HG03442 (cell line): Measurements from ENCODE around the gene NUAK1.
"Not testable (repeated sequence)": the region's sequence is repeated elsewhere in the genome, so short reads cannot be mapped to it uniquely, and the experiment has no call there.

Source experiments
- ATAC-seq: cut with Tn5 transposase; IDR thresholded peaks from one replicate; pipeline ENCODE4 v1.9.1; 2021; ENCODE audit warnings: mild to moderate bottlenecking, moderate library complexity; ENCODE audit not compliant: unreplicated experiment

The NUAK1 gene

DNA sequence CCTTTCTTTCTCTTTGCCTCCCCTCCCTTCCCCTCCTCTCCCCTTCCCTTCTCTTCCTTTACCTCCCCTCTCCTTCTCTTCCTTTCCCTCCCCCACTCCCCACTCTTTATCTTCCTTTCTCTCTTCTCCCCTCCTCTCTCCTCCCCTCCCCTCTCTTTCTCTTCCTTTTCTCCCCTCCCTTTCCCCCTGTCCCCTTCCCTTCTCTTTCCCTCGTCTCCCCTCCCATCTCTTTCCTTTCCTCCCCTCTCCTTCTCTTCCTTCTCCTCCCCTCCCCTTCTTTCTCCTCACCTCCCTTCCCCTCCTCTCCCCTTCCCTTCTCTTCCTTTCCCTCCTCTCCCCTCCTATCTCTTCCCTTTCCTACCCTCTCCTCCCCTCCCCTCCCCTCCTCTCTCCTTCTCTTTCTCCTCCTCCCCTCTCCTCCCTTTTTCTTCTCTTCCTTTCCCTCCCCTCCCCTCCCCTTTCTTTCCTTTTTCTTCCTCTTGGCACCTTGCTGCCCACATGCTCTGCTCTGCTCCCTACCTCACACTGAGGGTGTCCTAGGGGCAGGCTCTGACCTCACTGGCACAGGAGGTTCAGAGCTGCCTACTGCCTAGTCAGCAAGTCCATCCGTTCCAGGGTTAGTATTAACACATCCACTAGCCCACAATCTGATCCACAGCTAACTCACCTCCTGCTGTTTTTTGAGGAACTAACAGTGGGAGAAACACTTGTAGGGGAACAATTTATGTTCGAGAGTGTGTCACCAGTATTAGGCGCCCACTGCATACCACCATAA is 101.0 kb downstream of the NUAK1 start:
- ATAC-seq: no peak

DNA sequence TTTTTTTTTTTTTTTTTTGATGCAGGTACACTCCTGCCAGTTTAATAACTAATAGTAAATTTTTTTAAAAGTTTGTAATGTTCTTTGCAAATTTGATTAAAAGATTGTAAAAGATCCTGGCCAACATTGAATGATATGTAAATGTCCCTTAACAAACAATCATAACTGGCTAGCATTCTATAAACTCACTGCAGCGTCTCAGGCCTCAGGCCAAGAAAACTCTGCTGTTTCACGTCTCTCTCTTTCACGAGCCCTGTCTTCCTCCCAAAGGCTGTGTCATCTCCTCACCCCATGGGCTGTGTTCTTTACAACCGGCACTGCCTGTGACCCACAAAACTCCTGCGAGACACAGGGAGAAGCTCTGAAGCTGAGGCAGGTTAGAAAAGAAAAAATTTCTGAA is 103.3 kb downstream of the NUAK1 start:
- ATAC-seq: no peak

DNA sequence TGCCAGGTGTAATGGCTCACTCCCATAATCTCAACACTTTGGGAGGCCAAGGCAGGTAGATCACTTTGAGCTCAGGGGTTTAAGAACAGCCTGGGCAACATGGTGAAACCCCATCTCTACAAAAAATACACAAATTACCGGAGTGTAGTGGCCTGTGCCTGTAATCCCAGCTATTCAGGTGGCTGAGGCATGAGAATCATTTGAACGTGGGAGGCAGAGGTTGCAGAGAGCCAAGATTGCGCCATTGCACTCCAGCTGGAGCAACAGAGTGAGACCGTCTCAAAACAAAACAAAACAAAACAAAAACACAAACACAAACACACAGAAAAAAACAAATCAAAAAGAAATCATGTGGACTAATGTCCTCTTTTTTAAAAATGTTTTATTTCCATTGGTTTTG is 104.4 kb downstream of the NUAK1 start:
- ATAC-seq: no peak

DNA sequence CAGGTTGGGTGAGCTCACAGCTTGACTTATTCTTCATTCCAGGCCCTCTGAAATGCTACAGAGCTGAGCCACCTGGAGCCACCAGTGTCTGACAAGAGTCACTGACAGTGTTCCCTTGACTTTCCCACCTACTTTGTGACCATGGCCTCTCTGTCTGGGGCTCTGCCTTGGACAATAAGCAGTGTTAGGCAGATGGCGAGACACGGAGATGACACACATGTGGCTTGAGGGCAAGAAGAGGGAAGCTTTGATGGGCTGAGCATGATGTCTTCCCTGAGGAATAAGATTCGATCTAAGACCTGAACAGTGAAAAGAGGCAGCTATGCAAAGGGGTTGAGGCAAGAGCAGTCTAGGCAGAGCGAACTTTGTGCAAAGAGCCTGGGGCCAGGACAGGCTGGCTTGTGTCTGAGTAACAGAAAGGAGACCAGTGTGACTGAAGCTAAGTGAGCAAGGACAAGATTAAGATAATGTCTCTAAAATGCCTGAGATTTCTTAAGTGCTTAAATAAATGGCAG is 105.5 kb downstream of the NUAK1 start:
- no peak for ATAC-seq

DNA sequence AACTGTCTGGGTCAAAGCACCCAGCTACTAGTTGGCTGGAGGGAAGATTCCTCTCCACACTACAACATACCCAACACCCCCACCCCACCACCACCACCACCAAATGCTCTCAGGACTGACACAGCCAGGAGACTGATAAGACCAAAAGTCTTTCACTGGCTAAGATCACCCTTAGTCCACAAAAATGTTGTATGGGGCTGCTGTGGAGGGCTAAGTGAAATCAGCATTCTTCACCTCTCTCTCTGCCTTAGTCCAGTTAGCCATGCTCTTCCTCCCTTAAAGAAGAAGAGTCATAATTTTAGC is 106.2 kb downstream of the NUAK1 start:
- ATAC-seq: no peak

DNA sequence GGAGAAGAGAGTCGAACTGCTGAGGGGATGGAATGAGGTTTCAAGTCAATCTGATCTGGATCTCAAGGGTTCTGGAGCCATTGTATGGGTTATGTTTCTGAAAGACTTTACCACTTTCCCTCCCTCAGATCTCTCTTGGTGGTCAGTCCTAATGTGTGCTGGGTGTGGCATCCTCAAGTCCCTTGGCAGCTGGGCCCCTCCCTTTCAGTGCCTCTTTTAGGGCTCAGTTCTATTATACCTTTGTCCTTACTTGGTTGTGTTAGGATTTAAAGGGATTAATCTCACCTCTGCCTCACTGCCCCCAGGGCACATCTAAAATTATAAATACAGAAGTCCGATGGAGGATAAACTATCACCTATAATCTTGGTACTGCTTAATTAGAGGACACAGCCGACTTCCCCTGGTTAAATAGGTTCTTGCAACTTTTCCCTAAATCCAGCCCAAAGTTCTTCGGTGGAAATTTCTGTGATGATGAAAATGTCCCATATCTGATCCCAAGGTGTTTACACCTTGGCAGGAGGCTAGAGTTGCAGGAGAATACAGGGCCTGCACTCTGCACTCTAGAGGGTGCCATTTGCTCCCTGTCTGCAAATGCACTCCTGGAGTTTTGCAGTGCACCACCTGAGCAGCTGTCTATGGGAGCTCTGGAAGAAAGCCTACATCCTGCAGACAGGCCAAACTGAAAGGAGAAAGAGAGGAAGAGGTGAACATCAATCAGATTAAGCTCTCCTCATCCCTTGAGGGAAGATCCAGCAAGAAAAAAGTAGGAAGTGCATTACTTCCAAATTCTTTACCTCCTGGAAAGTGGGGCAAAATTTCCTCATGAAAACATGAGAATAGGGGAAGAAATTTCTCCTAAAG is 106.8 kb downstream of the NUAK1 start:
- no peak for ATAC-seq

DNA sequence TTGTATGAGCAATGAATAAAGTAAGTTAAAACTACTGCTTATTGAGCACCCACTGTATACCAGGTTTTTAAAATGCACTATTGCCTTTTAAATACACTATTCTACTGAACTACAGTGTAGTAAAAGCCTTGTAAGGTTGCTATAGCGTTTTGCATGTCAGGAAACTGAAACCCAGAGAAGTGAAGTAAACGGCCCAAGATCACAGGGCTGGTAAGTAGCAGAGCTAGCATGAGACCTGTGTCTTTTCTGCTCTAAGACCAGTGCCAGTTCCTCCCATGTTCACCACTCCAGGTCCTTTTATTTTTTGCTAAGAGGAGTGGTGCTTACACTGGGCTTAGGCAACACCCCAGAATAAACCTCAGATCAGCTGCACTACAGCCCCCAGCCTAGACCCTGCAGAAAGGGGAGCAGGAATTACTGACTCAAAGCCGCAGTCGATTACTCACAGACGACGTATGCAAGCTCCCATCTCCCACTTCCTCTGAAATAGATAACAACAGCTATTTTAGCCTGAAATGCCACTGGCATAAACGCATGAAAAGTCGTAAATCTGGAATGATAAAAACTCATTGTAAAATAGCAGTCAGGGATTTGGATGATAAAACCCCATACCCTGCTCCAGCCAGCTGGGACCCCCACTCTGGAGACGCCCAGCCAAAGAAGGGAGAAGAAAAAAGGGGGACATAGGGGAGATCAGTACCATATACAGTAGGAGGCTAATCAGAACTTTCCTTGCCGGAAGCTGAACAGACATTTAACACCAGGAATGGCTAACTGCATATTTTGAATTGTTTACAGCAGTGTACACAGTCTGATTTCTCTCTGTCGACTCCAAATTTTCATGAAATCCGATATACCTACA is 108.3 kb downstream of the NUAK1 start:
- ATAC-seq: no peak

DNA sequence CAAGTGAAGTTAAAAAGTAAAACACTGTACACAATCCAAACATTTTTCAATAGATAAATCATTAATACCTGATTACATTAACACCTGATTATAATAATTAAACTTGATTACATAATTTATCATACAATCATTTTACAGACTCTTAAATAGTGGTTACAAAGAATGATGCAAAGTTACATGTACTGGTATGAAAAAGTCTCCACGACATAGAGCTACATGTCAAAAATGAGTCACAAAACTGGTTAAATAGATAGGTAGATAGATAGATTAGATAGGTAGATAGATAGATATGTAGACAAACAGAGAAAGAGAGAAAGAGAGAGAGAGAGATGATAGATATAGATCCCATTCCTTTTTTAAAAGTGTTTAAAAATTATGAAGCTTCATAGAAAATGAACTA is 109.2 kb downstream of the NUAK1 start:
- ATAC-seq: no peak

DNA sequence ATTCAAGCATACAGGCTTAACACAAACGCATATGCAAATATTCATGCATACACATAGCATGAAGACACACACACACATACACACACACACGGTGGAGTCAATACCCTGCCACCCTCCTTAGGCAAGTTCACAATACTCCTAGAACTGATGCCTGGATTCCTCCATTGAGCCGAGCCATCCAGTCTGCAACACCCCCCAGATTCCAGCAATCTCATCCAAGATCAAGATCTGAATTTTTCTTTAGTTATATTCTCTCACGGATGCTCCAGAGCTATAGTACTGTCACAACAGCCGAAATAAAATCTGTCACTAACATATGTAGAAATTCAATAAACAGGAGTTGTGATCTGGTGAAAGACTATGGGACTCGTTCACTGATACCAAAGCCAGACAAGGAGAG is 110.8 kb downstream of the NUAK1 start:
- ATAC-seq: no peak

DNA sequence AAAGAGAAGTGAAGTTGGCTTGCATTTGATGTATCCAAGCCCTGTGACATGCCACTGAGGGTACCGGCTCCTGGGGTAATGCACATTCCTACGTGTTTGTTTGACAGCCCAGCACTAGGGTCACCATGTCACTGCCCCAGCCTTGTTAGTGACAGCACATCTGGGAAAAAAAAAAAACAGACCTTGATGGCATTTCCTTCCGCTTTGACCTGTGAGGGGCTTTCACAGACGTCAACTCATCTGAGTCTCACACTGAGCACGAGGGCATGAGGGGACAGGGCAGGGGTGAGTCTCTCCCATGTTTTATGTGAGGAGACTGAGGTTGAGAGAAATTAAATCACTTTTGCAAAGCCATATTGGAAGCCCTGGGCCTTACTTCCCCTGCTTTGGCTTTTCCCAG is 111.5 kb downstream of the NUAK1 start:
- no peak for ATAC-seq

DNA sequence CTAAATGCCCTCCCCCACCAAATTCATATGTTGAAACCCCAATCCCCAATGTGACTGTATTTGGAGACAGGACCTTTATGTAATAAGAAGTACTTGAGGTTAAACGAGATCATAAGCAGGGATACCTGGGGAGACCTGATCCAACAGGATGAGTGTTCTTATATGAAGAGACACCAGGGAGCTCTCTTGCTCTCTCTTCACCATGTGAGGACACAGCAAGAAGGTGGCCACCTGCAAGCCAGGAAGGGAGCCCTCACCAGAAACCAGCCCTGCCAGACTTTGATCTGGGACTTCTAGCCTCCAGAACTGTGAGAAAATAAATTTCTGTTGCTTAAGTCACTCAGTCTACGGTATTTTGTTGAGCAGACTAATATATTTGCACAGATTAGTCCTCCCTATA is 113.6 kb downstream of the NUAK1 start:
- no peak for ATAC-seq

DNA sequence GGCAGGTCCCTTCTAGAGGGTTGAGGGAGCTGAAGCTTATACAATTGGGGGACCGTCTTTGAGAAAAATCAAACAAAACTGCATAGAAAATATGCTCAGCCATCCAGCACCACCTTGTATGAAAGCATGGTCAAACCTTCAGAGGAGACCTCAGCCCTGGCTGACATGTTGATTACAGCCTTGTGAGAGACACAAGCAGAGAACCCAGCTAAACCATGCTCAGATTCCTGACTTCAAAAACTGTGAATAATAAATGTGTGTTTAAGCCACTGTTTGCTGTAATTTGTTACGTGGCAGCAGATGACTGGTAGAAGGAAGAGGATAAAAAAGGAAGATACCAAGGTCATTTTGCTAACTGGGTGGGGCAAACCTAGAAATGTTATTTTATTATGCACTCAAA is 115.7 kb downstream of the NUAK1 start:
- no peak for ATAC-seq

DNA sequence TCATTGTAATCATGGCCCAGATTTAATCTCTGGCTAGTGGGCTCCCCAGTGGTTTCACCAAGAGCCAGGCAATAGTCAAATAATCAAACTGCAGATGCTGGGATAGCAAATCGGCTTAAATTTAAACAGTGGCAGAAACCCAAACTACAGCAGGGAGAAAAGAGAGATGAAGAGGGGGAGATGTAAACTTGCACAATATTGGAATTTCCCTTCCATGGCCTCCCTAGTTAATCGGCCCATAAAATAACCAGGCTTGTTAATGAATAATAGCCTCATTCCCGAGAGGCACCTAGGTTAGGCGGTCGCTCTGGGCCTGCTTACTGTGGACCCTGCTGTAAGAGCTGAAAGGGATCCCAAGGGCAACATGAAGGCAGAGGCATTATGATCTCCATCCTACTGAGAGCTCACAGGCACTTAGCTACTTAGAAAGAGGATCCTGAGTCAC is 116.2 kb downstream of the NUAK1 start:
- no peak for ATAC-seq

DNA sequence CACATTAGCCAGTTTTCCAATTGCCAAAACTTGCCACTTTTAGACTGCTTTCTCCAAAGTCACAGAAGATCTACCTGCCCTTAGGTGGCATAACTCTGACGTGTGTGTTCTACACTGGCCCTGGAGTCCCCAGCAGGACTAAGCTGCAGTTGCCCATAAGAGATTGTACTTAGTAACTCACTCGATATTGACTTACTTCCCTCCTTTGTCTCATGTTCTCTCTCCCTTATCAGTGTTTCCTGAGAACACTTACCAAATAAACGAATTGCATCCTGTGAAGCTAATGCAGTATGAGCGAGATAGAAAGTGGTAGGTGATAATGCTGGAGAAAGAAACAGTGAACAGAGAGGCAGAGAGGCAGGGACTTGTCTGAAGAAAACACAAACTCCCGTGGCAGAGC is 117.2 kb downstream of the NUAK1 start:
- no peak for ATAC-seq

DNA sequence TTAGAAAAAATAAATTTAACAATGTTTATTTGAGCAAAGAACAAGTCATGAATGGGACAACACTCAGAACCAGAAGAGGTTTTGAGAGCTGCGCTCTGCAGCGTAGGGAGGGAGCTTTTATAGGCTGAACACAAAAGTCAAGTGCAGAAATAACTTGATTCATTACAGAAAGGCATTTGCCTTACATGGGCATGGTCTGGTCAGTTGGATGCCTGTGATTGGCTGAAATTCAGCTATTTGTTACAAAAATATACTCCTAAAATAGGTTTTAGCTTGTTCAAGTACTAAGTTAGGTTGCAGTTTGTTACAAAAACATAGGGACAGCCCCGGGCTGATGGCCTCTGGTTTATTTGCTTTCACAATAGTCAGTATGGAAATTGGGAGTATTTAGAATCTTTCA is 118.0 kb downstream of the NUAK1 start:
- ATAC-seq: no peak

DNA sequence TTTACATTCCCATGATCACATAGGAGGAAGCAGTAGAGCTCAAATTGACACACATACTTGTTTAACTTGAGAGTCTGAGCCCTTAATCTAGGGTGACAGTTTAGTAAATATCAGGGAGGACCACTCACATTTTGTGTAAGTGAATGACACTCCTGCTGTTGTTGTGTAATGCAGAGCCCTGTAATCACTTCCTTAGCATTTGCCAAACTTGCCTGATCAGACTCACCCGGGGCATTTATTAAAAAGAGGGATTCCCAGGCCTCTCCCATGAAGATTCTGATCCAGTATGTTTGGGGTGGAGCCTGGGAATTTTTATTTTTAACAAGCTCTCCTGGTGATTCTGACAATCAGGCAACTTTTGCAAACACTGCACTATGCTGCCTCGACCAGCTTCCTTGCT is 119.6 kb downstream of the NUAK1 start:
- no peak for ATAC-seq

DNA sequence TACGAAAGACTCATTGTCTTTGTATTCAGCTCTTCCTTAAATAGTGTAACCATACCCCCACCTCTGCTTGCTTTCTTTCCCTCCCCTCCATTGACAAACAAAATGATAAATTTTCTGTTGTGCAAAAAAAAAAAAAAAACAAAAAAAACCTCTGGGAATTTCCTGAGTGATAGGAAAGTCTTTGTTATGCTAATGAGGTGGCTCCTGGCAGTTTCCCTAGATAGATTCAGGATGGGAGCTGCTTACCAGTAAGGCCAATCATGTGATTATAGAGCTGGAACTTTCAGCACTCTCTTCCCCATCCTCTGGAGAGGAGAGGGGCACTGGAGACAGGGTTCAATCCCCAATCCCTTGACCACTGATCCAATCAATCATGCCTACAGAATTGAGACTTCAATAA is 120.5 kb downstream of the NUAK1 start:
- ATAC-seq: no peak

DNA sequence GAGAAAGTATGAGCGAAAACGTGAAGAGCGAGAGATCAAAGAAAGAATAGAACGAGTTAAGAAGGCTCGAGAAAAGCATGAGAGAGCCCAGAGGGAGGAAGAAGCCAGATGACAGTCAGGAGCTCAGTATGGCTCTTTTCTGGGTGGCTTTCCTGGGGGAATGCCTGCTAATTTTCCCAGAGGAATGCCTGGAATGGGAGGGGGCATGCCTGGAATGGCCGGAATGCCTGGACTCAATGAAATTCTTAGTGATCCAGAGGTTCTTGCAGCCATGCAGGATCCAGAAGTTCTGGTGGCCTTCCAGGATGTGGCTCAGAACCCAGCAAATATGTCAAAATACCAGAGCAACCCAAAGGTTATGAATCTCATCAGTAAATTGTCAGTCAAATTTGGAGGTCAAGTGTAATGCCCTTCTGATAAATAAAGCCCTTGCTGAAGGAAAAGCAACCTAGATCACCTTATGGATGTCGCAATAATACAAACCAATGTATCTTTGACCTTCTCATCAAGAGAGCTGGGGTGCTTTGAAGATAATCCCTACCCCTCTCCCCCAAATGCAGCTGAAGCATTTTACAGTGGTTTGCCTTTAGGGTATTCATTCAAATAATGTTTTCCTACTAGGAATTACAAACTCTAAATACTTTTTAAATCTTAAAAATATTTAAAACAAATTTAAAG is 122.0 kb downstream of the NUAK1 start:
- not testable (repeated sequence) for ATAC-seq

DNA sequence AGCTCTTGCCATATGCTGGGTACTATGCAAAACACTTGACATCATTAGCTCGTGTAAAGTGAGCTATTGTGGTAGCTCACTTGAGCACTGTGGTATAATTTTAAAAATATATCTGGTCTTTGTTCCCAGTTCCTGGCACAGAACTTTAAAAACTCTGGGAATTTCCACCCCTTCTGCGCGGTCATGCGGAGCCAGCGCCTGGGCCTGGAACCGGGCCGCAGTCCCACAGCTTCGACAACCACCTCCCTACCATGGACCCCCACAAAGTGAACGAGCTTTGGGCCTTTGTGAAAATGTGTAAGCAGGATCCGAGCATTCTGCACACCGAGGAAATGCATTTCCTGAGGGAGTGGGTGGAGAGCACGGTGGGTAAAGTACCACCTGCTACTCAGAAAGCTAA is 123.1 kb downstream of the NUAK1 start:
- no peak for ATAC-seq

DNA sequence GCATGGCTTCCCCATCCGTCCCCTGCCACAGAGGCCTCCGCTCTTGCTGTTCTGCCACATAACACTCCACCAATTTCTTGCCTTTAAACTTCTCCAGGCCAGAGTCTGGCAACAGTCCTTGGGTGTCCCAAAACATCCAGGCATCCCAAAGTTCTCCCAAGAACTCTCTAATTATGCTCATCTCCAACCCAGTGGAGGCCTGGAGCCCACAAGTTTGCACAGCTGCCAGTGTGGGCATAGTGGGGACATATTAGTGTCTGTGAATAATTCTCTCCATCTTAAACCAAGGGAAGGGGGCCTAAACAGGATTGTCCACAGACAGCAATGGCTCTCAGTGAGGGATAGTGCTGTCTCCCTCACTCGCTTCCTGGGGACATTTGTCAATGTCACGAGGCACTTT is 124.8 kb downstream of the NUAK1 start:
- no peak for ATAC-seq
